ENCODE results near the gene DNM3.

DNA sequence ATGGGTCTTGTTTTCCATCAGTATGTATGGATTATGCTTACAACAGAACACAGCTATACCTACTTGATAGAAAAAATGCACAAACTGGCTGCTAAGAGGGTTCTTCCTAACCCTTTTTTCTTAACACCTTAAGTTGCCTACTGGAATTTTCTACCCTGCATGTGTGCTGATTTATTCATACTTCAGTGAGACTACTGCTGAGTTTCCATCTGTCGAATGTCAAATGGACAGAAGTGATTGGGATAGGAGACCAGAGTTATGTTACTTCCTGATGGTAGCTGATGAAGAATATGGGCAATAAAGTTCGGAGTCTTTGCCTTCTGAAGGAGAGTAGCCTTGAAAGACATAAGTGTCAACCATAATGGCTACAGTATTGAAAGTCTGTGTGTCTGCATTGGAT, 6.5 kb upstream of the DNM3 start:
- TF ChIP-seq, protein P1, sequence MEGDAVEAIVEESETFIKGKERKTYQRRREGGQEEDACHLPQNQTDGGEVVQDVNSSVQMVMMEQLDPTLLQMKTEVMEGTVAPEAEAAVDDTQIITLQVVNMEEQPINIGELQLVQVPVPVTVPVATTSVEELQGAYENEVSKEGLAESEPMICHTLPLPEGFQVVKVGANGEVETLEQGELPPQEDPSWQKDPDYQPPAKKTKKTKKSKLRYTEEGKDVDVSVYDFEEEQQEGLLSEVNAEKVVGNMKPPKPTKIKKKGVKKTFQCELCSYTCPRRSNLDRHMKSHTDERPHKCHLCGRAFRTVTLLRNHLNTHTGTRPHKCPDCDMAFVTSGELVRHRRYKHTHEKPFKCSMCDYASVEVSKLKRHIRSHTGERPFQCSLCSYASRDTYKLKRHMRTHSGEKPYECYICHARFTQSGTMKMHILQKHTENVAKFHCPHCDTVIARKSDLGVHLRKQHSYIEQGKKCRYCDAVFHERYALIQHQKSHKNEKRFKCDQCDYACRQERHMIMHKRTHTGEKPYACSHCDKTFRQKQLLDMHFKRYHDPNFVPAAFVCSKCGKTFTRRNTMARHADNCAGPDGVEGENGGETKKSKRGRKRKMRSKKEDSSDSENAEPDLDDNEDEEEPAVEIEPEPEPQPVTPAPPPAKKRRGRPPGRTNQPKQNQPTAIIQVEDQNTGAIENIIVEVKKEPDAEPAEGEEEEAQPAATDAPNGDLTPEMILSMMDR (IDR thresholded peaks at IDR 0.05) = no peak
- no peak for TF ChIP-seq POLR2A (IDR thresholded peaks at IDR 0.05)

Measured in lower leg skin (tissue), 3 donors.